Adrenal gland (tissue), 12 donors: Measurements from ENCODE around the gene CYSTM1. TPM values are rescaled to one million over a fixed set of nuclear protein-coding genes. Genes with fewer than 3 reads are reported as not detected.

Source experiments
- DNase-seq, 7 donors: peaks; one replicate each; pipeline ENCODE4 v3.0.0-alpha.2; 2019 to 2020
- H3K27ac ChIP-seq, 5 donors: fragments of 200-600 bp; sonication (generic) in 4 of 5; 1 replicate in 3 of 5; 2 replicates in 2 of 5; pipeline versions ENCODE4 v1.5.1 to v1.8.0; 2016 to 2020; ENCODE audit warnings: mild to moderate bottlenecking in 1 of 5
- H3K27me3 ChIP-seq: fragments of 200-600 bp; 2 replicates; pipeline ENCODE4 v1.8.0; 2021
- H3K36me3 ChIP-seq, 2 donors: fragments of 200-600 bp; replicated peaks in 1 of 2; 1 replicate in 1 of 2; 2 replicates in 1 of 2; pipeline versions ENCODE4 v1.5.1 to v1.8.0; 2018 to 2022
- H3K4me1 ChIP-seq, 2 donors: fragments of 200-600 bp; replicated peaks in 1 of 2; 1 replicate in 1 of 2; 2 replicates in 1 of 2; pipeline versions ENCODE4 v1.5.1 to v1.8.0; 2018 to 2021
- H3K4me3 ChIP-seq, 4 donors: fragments of 200-600 bp; sonication (generic) in 3 of 4; one replicate each; pipeline ENCODE4 v1.5.1; 2016 to 2018
- H3K9me3 ChIP-seq, 3 donors: fragments of 200-600 bp; sonication (generic) in 1 of 3; replicated peaks in 1 of 3; 1 replicate in 2 of 3; 2 replicates in 1 of 3; pipeline versions ENCODE4 v1.5.1 to v1.8.0; 2016 to 2021
- CTCF ChIP-seq, 6 experiments: fragments of 450-650 bp in 4 of 6; fragments of 200-600 bp in 2 of 6; sonication (generic) in 1 of 6; IDR thresholded peaks; 1 replicate in 5 of 6; 2 replicates in 1 of 6; pipeline versions ENCODE4 v1.5.1 to v1.8.0; 2016 to 2021; ENCODE audit warnings: antibody characterized with exemption in 6 of 6, mild to moderate bottlenecking in 2 of 6, moderate library complexity in 1 of 6
- POLR2A ChIP-seq, 2 donors: fragments of 450-650 bp; IDR thresholded peaks; one replicate each; pipeline ENCODE4 v1.6.1; 2017; ENCODE audit warnings: antibody characterized with exemption in 2 of 2, mild to moderate bottlenecking in 2 of 2, moderate library complexity in 1 of 2
- WGBS, 4 donors: extraction: QIAGEN DNeasy Blood & Tissue Kit in 2 of 4; methylation state at CpG; one replicate each; pipeline versions ENCODE4 v1.1.5 to v1.1.7; 2013 to 2017; 5-methylcytosine and 5-hydroxymethylcytosine counted together
- intact Hi-C, 2 donors: fragments of 100-400 bp; cut with DNase I; formaldehyde crosslinking; loops; one replicate each; pipeline versions ENCODE4 v1.14.1 to v1.15.0; 2022 to 2023
- polyA plus RNA-seq, 3 donors: library from polyadenylated mRNA; stranded (reverse); fragments of 200-250 nt in 2 of 3; fragments of 350-450 nt in 1 of 3; fragmentation: Illumina TruSeq in 1 of 3; extraction: RNeasy Lipid Tissue Mini Kit (QIAGEN cat#74804) in 1 of 3; gene quantifications; one replicate each; pipeline ENCODE4 v1.2.3, GENCODE V29; 2013 to 2014
- total RNA-seq, 9 donors: library from RNA; depleted of rRNA in 4 of 9; stranded (reverse); fragments of >200 nt in 4 of 9; fragments of 120-200 nt in 1 of 9; fragmentation: NEBNext Ultra II Directional in 1 of 9; extraction: Animal tissue kit (Norgen Biotek cat#: 25700) in 1 of 9; gene quantifications; one replicate each; pipeline versions ENCODE4 v1.1.0 to v1.2.4, GENCODE V29; 2013 to 2023
- donor health status: healthy with polysubstance abuse.
- donor health status: Bipolar disorder and iron deficiency.
- donor health status: DM: yes; HTN: yes; CAD: no.
- donor health status: DM: no; HTN: no; CAD: no.
- donor health status: DM: no; HTN: no; CAD: no.
- donor health status: DM: yes; HTN: yes; CAD: no.

The CYSTM1 gene
- total and polyA plus RNA-seq, 12 donors = 42.6 to 605 (median 180) TPM

GRCh38 chr5:140134277-140134935, 40.6 kb upstream of the CYSTM1 start:
- H3K27ac ChIP-seq = no peak overlapping the region
- intact Hi-C loops = no loop called here
- TF ChIP-seq CTCF (IDR thresholded peaks at IDR 0.05) = no peak
- TF ChIP-seq POLR2A (IDR thresholded peaks at IDR 0.05) = no peak
- WGBS, 4 donors = 94 to 97% (median 96%) methylated on average over 2 of the region's 2 CpGs
- peaks cover 6 to 11% of the 10 kb centered on the region in 2 donors for H3K4me1 ChIP-seq
- H3K36me3 ChIP-seq = no peaks in the 10 kb centered on the region
- no peak overlapping the region for H3K4me3 ChIP-seq
- no peaks in the 10 kb centered on the region for H3K9me3 ChIP-seq
- no peaks in the 10 kb centered on the region for H3K27me3 ChIP-seq
- peak in 1 of 7 donors; percentile 24 for DNase-seq

- Histone ChIP-seq H3K27ac (no peak overlapping the region), H3K4me1 (peaks cover 6 to 15% of the 10 kb centered on the region in 2 donors), H3K4me3 (no peak overlapping the region), H3K9me3 (no peaks in the 10 kb centered on the region), H3K36me3 (no peaks in the 10 kb centered on the region), H3K27me3 (no peaks in the 10 kb centered on the region)
- intact Hi-C loops = no loop called here
- DNase-seq = no peak
- TF ChIP-seq CTCF (IDR thresholded peaks at IDR 0.05) (no peak), POLR2A (IDR thresholded peaks at IDR 0.05) (no peak)
Observed at GRCh38 chr5:140135127-140135526, 39.9 kb upstream of the CYSTM1 start.

GRCh38 chr5:140136624-140137023, 38.4 kb upstream of the CYSTM1 start:
- H3K27me3 ChIP-seq = no peaks in the 10 kb centered on the region
- no peak for DNase-seq
- H3K9me3 ChIP-seq = no peaks in the 10 kb centered on the region
- H3K36me3 ChIP-seq = no peaks in the 10 kb centered on the region
- no peak overlapping the region for H3K27ac ChIP-seq
- no peak overlapping the region for H3K4me3 ChIP-seq
- TF ChIP-seq POLR2A (IDR thresholded peaks at IDR 0.05) (no peak), CTCF (IDR thresholded peaks at IDR 0.05) (no peak)
- 88 to 100% (median 95%) methylated on average over 1 of the region's 1 CpG for WGBS, 4 donors
- intact Hi-C loops = no loop called here
- peaks cover 6 to 20% of the 10 kb centered on the region in 2 donors for H3K4me1 ChIP-seq

- WGBS, 4 donors = 65 to 72% (median 69%) methylated on average over 3 of the region's 3 CpGs
- intact Hi-C loops = no loop called here
- H3K27ac ChIP-seq = peak overlapping the region in 1 of 5 donors; percentile 24
Observed at GRCh38 chr5:140140435-140140834, 34.6 kb upstream of the CYSTM1 start.

More at GRCh38 chr5:140140435-140140834, 34.6 kb upstream of the CYSTM1 start:
- Histone ChIP-seq H3K27me3 (no peaks in the 10 kb centered on the region), H3K36me3 (no peaks in the 10 kb centered on the region), H3K4me1 (peaks cover 3 to 13% of the 10 kb centered on the region in 2 donors), H3K4me3 (no peak overlapping the region), H3K9me3 (no peaks in the 10 kb centered on the region)
- DNase-seq = peak in 6 of 7 donors; percentile 31 to 80 (median 70)
- TF ChIP-seq POLR2A (IDR thresholded peaks at IDR 0.05) = no peak
- TF ChIP-seq CTCF (IDR thresholded peaks at IDR 0.05) = no peak
